Memory B cell (primary cell): ENCODE results near the gene KDM6B.
"Not testable (repeated sequence)": the region's sequence is repeated elsewhere in the genome, so short reads cannot be mapped to it uniquely, and the experiment has no call there.

Experiments used
- ATAC-seq: fragments of 150-1000 bp; cut with Tn5 transposase; 2 replicates; pipeline ENCODE4 v1.10.0; 2021; ENCODE audit warnings: low read depth, mild to moderate bottlenecking, moderate library complexity
- DNase-seq, 2 donors: peaks; one replicate each; pipeline ENCODE4 v3.0.0; 2022; ENCODE audit warnings: low spot score in 2 of 2
- H3K27ac Mint-ChIP-seq: one replicate; pipeline ENCODE4 v1.8.0; 2022; ENCODE audit warnings: mild to moderate bottlenecking, moderate library complexity, mixed read lengths
- H3K27me3 Mint-ChIP-seq: one replicate; pipeline ENCODE4 v1.8.0; 2022; ENCODE audit warnings: mixed read lengths
- H3K36me3 Mint-ChIP-seq: one replicate; pipeline ENCODE4 v1.8.0; 2022; ENCODE audit warnings: mild to moderate bottlenecking, mixed read lengths
- H3K4me1 Mint-ChIP-seq: one replicate; pipeline ENCODE4 v1.8.0; 2022; ENCODE audit warnings: mixed read lengths
- H3K4me3 Mint-ChIP-seq: one replicate; pipeline ENCODE4 v1.8.0; 2022; ENCODE audit warnings: mild to moderate bottlenecking, moderate library complexity, mixed read lengths
- H3K9me3 Mint-ChIP-seq: one replicate; pipeline ENCODE4 v1.8.0; 2022; ENCODE audit warnings: mixed read lengths

KDM6B gene

GRCh38 chr17:7856811-7857712, 23.0 kb downstream of the KDM6B start, which contains the start of gene NAA38:
NAA38 (minus strand) TSS chr17:7857559; CDS start chr17:7857463, 96 bp downstream.
- Mint-ChIP-seq H3K4me1 (peaks cover 8% of the 10 kb centered on the region), H3K4me3 (no peak within 1 kb of the TSS), H3K36me3 (peaks cover 2% of the 10 kb centered on the region)

GRCh38 chr17:7857713-7858521, 23.9 kb downstream of the KDM6B start, which contains the start of gene CYB5D1:
CYB5D1 (plus strand) TSS chr17:7858003; CDS start chr17:7858135, 132 bp downstream.
- H3K27me3 Mint-ChIP-seq: no peaks in the 10 kb centered on the region
- H3K27ac Mint-ChIP-seq: no peak within 1 kb of the TSS
- peaks cover 8% of the 10 kb centered on the region for H3K4me1 Mint-ChIP-seq
- H3K4me3 Mint-ChIP-seq: no peak within 1 kb of the TSS
- H3K36me3 Mint-ChIP-seq: peaks cover 2% of the 10 kb centered on the region
- H3K9me3 Mint-ChIP-seq: no peaks in the 10 kb centered on the region
- DNase-seq: peak; percentile 86 to 88
- peak; percentile 54 for ATAC-seq

More at GRCh38 chr17:7856811-7857712, 23.0 kb downstream of the KDM6B start, which contains the start of gene NAA38:
- DNase-seq (peak; percentile 91 to 92), ATAC-seq (peak; percentile 81)
- Mint-ChIP-seq H3K27me3 (no peaks in the 10 kb centered on the region), H3K9me3 (no peaks in the 10 kb centered on the region), H3K27ac (no peak within 1 kb of the TSS)

DNA sequence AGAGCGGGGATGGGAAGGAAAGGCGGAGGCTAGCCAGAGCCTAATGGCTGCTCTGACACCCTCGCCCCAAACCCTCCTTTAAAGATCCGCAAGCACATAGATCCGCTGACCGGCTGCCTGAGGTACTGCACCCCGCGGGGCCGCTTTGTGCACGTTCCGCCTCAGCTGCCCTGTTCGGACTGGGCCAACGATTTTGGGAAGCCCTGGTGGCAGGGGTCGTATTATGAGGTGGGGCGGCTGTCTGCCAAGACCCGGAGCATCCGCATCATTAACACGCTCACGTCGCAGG, 24.4 kb downstream of the KDM6B start:
- H3K36me3 Mint-ChIP-seq: peaks cover 2% of the 10 kb centered on the region
- no peak overlapping the region for H3K4me3 Mint-ChIP-seq
- no peak for ATAC-seq
- DNase-seq: peak in 1 of 2 donors; percentile 30
- no peaks in the 10 kb centered on the region for H3K9me3 Mint-ChIP-seq
- H3K27me3 Mint-ChIP-seq: no peaks in the 10 kb centered on the region
- no peak overlapping the region for H3K27ac Mint-ChIP-seq
- peaks cover 11% of the 10 kb centered on the region for H3K4me1 Mint-ChIP-seq

- peaks cover 11% of the 10 kb centered on the region for H3K4me1 Mint-ChIP-seq
- no peaks in the 10 kb centered on the region for H3K36me3 Mint-ChIP-seq
- DNase-seq (no peak), ATAC-seq (no peak)
- H3K27ac Mint-ChIP-seq: no peak overlapping the region
- H3K9me3 Mint-ChIP-seq: no peaks in the 10 kb centered on the region
- H3K4me3 Mint-ChIP-seq: peak overlapping the region; percentile 50
- no peaks in the 10 kb centered on the region for H3K27me3 Mint-ChIP-seq
These were observed 25.0 kb downstream of the KDM6B start for GRCh38 chr17:7859028-7859427.

GRCh38 chr17:7862692-7863437, 28.8 kb downstream of the KDM6B start:
- H3K9me3 Mint-ChIP-seq: no peaks in the 10 kb centered on the region
- no peak overlapping the region for H3K27ac Mint-ChIP-seq
- peaks cover 13% of the 10 kb centered on the region for H3K4me1 Mint-ChIP-seq
- ATAC-seq: no peak
- no peaks in the 10 kb centered on the region for H3K27me3 Mint-ChIP-seq
- H3K36me3 Mint-ChIP-seq: peaks cover 6% of the 10 kb centered on the region
- no peak overlapping the region for H3K4me3 Mint-ChIP-seq
- DNase-seq: peak in 1 of 2 donors; percentile 44

DNA sequence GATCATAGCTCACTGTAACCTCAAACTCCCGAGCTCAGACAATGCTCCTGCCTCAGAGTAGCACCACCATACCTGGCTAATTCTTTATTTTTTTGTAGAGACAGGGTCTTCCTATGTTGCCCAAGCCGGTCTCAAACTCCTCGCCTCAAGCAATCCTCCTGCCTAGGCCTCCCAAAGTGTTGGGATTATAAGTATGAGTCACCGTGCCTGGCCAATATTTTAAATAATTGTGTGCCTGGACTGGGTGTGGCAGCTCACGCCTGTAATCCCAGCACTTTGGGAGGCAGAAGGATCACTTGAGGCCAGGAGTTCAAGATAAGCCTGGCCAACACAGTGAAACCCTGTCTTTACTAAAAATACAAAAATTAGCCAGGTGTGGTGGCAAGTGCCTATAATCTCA, 30.4 kb downstream of the KDM6B start:
- not testable (repeated sequence) for DNase-seq, H3K27me3 Mint-ChIP-seq, ATAC-seq, H3K36me3 Mint-ChIP-seq, H3K4me3 Mint-ChIP-seq, H3K9me3 Mint-ChIP-seq, H3K27ac Mint-ChIP-seq
- H3K4me1 Mint-ChIP-seq: peaks cover 13% of the 10 kb centered on the region

DNA sequence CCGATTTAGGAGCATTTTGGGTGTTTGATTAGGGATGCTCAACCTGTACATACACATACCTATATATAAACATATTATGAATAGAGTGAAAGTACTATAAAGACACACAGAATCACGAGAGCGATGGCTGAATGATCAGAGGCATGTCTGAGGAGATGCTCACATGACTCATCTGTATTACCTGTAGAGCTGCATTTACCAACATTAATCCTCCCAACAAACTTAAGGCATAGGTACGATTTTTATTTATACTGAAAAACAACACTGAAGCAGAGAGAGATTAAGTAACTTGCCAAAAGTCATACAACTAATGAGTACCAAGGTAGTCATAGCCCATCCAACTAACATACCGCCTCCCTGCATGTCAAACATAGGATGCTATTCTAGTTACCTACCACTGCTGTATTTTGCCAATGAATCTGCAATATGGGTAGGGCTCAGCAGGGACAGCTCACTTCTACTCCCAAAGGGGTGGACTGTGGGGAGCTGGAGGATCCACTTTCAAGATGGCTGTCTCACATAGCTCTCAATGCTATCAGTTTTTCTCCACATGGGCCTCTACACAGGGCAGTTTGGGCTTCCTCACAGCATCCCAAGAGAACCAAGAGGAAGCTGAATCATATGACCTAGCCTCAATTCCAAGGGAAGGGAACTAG, 31.1 kb downstream of the KDM6B start:
- no peak overlapping the region for H3K27ac Mint-ChIP-seq
- no peak overlapping the region for H3K4me3 Mint-ChIP-seq
- peaks cover 6% of the 10 kb centered on the region for H3K36me3 Mint-ChIP-seq
- ATAC-seq (no peak), DNase-seq (no peak)
- no peaks in the 10 kb centered on the region for H3K9me3 Mint-ChIP-seq
- H3K4me1 Mint-ChIP-seq: peaks cover 13% of the 10 kb centered on the region
- H3K27me3 Mint-ChIP-seq: no peaks in the 10 kb centered on the region

DNA sequence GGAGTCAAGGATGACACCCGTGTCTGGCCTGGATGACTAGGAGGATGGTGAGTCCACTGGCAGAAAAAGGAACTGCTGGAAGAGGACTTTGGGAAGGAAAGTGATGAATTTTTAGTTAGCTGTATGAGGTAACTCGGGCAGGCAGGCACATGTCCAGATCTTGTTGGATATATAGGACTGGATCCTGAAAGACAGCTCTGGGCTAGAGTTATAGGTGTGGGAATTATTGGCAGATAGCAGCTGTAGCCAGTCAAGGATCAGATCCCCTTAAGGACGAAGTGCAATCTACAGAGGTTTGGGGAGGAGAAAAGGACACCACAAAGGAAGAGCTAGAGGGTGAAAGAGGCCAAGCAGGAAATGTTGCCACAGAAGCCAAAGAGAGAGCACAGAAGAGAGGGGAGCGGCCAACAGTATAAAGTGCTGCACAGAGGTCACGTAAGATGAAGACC, 33.9 kb downstream of the KDM6B start:
- no peaks in the 10 kb centered on the region for H3K27me3 Mint-ChIP-seq
- peaks cover 9% of the 10 kb centered on the region for H3K4me1 Mint-ChIP-seq
- DNase-seq (no peak), ATAC-seq (no peak)
- H3K36me3 Mint-ChIP-seq: peaks cover 6% of the 10 kb centered on the region
- no peak overlapping the region for H3K27ac Mint-ChIP-seq
- no peaks in the 10 kb centered on the region for H3K9me3 Mint-ChIP-seq
- no peak overlapping the region for H3K4me3 Mint-ChIP-seq

- ATAC-seq: no peak
- Mint-ChIP-seq H3K27ac (no peak overlapping the region), H3K9me3 (no peaks in the 10 kb centered on the region), H3K36me3 (peaks cover 6% of the 10 kb centered on the region), H3K4me3 (no peak overlapping the region), H3K27me3 (no peaks in the 10 kb centered on the region), H3K4me1 (peaks cover 5% of the 10 kb centered on the region)
- no peak for DNase-seq
These were observed 39.0 kb downstream of the KDM6B start for GRCh38 chr17:7873051-7873450.

DNA sequence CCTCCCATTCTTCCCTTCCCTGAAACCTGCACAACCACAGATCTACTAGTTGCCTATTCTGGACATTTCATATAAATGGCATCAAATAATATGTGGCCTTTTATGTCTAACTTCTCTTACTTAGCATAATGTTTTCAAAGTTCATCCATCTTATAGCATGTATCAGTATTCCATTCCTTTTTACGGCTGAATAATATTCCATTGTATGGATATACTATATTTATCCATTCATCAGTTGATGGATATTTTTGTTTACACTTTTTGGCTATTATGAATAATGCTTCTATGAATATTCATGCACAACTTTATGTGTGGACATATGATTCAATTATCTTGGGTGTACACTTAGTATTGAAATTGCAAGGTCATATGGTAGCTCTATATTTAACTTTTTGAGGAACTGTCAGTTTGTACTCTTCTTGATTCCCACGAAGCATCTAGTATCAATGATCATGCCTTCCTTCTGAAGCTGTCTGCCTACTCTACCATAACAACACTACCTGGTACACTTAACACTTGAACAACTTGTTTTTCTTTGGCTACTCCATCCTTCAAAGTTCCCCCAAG, 41.9 kb downstream of the KDM6B start:
- no peak for ATAC-seq
- peaks cover 6% of the 10 kb centered on the region for H3K36me3 Mint-ChIP-seq
- no peak overlapping the region for H3K27ac Mint-ChIP-seq
- DNase-seq: no peak
- no peaks in the 10 kb centered on the region for H3K27me3 Mint-ChIP-seq
- peaks cover 5% of the 10 kb centered on the region for H3K4me1 Mint-ChIP-seq
- no peaks in the 10 kb centered on the region for H3K9me3 Mint-ChIP-seq
- H3K4me3 Mint-ChIP-seq: no peak overlapping the region

- no peak overlapping the region for H3K27ac Mint-ChIP-seq
- ATAC-seq (no peak), DNase-seq (no peak)
- H3K4me3 Mint-ChIP-seq: no peak overlapping the region
- peaks cover 5% of the 10 kb centered on the region for H3K4me1 Mint-ChIP-seq
- H3K9me3 Mint-ChIP-seq: no peaks in the 10 kb centered on the region
- peaks cover 6% of the 10 kb centered on the region for H3K36me3 Mint-ChIP-seq
- no peaks in the 10 kb centered on the region for H3K27me3 Mint-ChIP-seq
These were observed 44.2 kb downstream of the KDM6B start for GRCh38 chr17:7878234-7878633.

GRCh38 chr17:7880076-7880868, 46.3 kb downstream of the KDM6B start:
- no peak overlapping the region for H3K4me3 Mint-ChIP-seq
- no peak for ATAC-seq

More at GRCh38 chr17:7880076-7880868, 46.3 kb downstream of the KDM6B start:
- H3K9me3 Mint-ChIP-seq: no peaks in the 10 kb centered on the region
- no peaks in the 10 kb centered on the region for H3K27me3 Mint-ChIP-seq
- H3K4me1 Mint-ChIP-seq: peaks cover 5% of the 10 kb centered on the region
- no peak overlapping the region for H3K27ac Mint-ChIP-seq
- DNase-seq: no peak
- no peaks in the 10 kb centered on the region for H3K36me3 Mint-ChIP-seq
